Brain microvascular endothelial cell (primary cell): ENCODE results near the gene MAMDC2.

Source experiments
- DNase-seq: peaks from one replicate; pipeline ENCODE4 v3.0.0-alpha.2; 2020
- H3K27ac ChIP-seq: fragments of 250-450 bp; sonication (Bioruptor Pico); 2 replicates; pipeline ENCODE4 v1.5.1; 2020; ENCODE audit warnings: mild to moderate bottlenecking, moderate library complexity
- H3K27me3 ChIP-seq: fragments of 250-450 bp; sonication (Bioruptor Pico); replicated peaks from 2 replicates; pipeline ENCODE4 v1.5.1; 2020; ENCODE audit warnings: mild to moderate bottlenecking
- H3K36me3 ChIP-seq: fragments of 250-450 bp; sonication (Bioruptor Pico); replicated peaks from 2 replicates; pipeline ENCODE4 v1.5.1; 2020; ENCODE audit warnings: mild to moderate bottlenecking
- H3K4me3 ChIP-seq: 2 replicates; pipeline ENCODE4 v1.5.1; 2011; ENCODE audit warnings: low read depth, mild to moderate bottlenecking, control low read depth, low read length, moderate library complexity
- CTCF ChIP-seq: IDR thresholded peaks from 2 replicates; pipeline ENCODE4 v1.5.1; 2011; ENCODE audit warnings: low read depth, mild to moderate bottlenecking, moderate library complexity, low read length, control low read depth, inconsistent platforms; ENCODE audit errors: missing control alignments
- in situ Hi-C: cut with HindIII; loops from 2 replicates; pipeline ENCODE4 v1.10.0; 2017; ENCODE audit warnings: low sequenced_read_pairs, low pct_ligation_motif_present

The MAMDC2 gene

DNA sequence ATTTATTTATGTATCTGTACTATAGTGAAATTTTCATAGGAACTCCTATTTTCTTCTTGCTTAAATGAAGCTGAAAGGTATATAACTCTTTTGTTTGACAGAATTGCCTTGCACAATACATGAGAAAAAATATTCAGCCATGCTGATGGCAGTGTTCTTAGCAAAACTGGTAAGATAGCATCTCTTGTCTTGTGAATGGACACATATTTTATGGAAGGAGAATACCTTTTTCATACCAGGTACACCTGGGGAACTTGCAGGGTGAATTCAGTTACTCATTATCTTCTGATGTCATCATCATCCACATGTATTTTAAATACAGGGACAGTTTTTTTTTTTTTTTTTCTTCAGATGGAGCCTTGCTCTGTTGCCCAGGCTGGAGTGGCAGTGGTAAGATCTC lies 49.4 kb downstream of the MAMDC2 start:
- in situ Hi-C loops = no loop called here
- Histone ChIP-seq H3K36me3 (no peaks in the 10 kb centered on the region), H3K4me3 (no peak overlapping the region), H3K27me3 (no peaks in the 10 kb centered on the region), H3K27ac (no peak overlapping the region)
- DNase-seq = no peak
- no peak for TF ChIP-seq CTCF

DNA sequence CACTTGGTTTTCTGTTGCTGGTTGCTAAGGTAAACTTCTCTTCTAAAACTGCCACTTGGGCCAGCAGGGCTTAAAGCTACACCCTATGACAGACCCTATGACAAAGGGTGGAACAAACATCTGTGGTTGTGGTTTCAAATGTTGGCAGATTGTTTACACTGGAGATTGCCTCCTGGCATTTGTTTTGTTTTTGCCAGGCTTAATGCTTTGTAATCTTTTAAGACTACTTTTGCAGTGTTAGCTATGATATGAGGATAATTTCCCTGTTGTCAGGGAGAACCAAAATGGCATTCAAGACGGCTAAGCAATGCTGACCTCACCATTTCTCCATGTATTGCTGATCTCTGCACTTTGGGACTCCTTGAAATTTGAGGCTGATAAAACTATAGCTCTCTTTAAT lies 50.3 kb downstream of the MAMDC2 start:
- DNase-seq = no peak
- TF ChIP-seq CTCF = no peak
- Histone ChIP-seq H3K27ac (no peak overlapping the region), H3K4me3 (no peak overlapping the region), H3K27me3 (no peaks in the 10 kb centered on the region), H3K36me3 (no peaks in the 10 kb centered on the region)
- in situ Hi-C loops = no loop called here

DNA sequence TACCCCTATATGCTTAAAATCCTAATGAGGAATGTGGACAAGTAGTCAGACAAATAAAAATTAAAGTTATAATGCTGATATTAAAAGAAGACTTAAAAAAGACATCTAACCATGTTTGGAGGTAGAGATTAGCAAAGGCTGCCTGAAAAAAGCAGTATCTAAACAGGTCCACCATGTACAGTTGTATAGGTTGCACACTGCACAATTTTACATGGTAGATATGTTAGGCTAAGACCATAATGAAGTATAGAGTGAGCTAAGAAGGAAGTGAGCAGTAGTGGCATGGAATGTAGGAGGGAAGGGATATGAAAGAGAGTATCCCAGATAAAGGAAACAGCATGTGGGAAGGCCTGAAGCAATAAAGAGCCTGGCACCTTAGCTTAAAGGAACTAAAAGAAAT lies 51.1 kb downstream of the MAMDC2 start:
- DNase-seq = no peak
- Histone ChIP-seq H3K36me3 (no peaks in the 10 kb centered on the region), H3K4me3 (no peak overlapping the region), H3K27me3 (no peaks in the 10 kb centered on the region), H3K27ac (no peak overlapping the region)
- in situ Hi-C loops = no loop called here
- no peak for TF ChIP-seq CTCF

- DNase-seq = no peak
- Histone ChIP-seq H3K27me3 (no peaks in the 10 kb centered on the region), H3K27ac (no peak overlapping the region), H3K4me3 (no peak overlapping the region), H3K36me3 (no peaks in the 10 kb centered on the region)
- no peak for TF ChIP-seq CTCF
- in situ Hi-C loops = no loop called here
These were observed 53.5 kb downstream of the MAMDC2 start for GRCh38 chr9:70097187-70097586.

DNA sequence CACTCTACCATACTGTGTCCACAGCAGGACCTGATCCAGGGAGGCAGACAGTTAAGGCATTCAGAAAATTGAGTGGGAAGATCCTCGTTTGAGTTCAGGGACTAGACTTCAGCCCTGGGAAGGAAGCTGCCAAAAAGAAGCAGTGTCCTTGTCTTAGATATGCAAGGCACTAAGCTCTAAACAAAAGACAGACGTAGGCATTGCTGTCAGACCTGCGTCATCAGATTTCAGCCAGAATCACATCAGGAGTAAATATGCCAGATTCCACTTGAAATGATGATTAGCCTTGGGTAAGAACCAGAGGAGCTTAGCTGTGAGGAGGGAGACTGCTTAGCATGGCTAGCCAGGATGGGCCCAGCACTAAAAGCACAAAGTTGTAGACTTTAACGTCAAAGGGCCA lies 56.7 kb downstream of the MAMDC2 start:
- no peak for TF ChIP-seq CTCF
- no peak overlapping the region for H3K27ac ChIP-seq
- no peak overlapping the region for H3K4me3 ChIP-seq
- H3K27me3 ChIP-seq = no peaks in the 10 kb centered on the region
- no peaks in the 10 kb centered on the region for H3K36me3 ChIP-seq
- in situ Hi-C loops = no loop called here
- no peak for DNase-seq

- H3K27ac ChIP-seq = no peak overlapping the region
- no peaks in the 10 kb centered on the region for H3K36me3 ChIP-seq
- DNase-seq = peak; percentile 65
- in situ Hi-C loops = no loop called here
- no peak overlapping the region for H3K4me3 ChIP-seq
- TF ChIP-seq CTCF = no peak
- no peaks in the 10 kb centered on the region for H3K27me3 ChIP-seq
These were observed 57.6 kb downstream of the MAMDC2 start for GRCh38 chr9:70101265-70101664.
